Measurements from ENCODE around the gene UBA1. TPM values are rescaled to one million over a fixed set of nuclear protein-coding genes. Genes with fewer than 3 reads are reported as not detected.
A peak's percentile ranks its signal among the peaks of the same experiment; 100 is the strongest.

The UBA1 gene
- polyA plus RNA-seq, 1 donor from 2014 or later, result 190 TPM

DNA sequence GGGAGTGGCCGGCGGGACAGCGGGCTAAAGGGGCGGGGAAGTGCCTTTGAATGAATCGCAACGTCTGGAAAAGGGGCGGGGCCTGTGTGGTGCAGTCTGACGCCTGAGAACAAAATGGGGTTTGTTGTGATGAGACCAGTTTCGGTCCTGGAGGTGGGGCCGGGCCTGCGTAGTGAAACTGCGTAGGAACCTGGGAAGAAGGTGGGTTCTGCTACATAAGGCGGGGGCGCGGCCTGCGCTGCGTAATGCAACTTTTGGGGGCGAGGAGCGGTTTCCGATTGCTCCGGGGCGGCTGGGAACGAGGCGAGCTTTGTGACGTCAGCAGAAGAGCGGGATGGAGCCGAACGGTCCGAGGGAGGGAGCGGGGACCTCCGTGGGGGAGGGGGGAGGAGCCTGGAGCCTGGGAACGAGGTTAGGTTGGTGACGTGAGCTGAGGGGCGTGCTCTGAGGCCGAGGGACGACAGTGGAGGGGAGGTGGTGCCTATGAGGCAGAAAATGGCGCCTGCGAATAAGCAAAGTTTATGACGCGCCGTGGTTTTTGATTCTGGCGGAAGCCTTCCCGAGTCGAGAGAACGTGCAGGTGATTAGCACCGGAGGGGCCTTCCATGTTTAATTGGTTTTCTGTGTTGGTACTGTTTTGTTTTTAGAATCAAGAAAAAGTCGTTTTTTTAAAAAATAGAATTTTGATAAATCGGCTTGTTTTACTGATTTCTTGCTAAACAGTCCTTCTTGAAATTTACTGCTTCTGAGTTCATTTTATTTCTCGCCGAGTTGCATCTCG lies 39.9 kb downstream of the UBA1 start:
- no peaks in the 10 kb centered on the region for H3K27me3 Mint-ChIP-seq
- H3K4me1 Mint-ChIP-seq, result peaks cover 0 to 7% (median 5%) of the 10 kb centered on the region in 3 donors
- H3K9me3 Mint-ChIP-seq, result peaks cover 0 to 2% (median 0%) of the 10 kb centered on the region in 3 donors
- H3K27ac Mint-ChIP-seq, result peak overlapping the region; percentile 86 to 100 (median 99)
- H3K36me3 Mint-ChIP-seq, result peaks cover 1% of the 10 kb centered on the region
- peak overlapping the region; percentile 85 to 98 (median 96) for H3K4me3 Mint-ChIP-seq

DNA sequence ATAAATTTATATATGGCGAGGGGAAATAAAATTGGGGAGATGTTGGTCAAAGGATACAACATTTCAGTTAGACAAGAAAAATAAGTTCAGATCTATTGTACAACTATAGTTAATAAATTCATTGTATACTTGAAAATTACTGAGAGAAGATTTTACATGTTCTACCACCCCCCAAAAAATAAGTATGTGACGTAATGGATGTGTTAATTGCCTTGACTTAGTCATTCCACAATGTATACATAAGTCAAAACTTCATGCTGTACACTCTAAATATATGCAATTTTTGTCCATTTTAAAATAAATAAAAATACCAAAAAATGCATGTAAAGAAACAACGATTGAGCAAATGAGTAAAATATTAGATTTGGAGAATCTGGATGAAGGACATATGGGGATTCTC lies 41.0 kb downstream of the UBA1 start:
- Mint-ChIP-seq H3K4me3 (peak overlapping the region in 3 of 4 donors; percentile 64 to 95 (median 78)), H3K36me3 (peaks cover 1% of the 10 kb centered on the region), H3K27me3 (no peaks in the 10 kb centered on the region), H3K27ac (peak overlapping the region in 1 of 3 donors; percentile 13), H3K9me3 (peaks cover 0 to 2% (median 0%) of the 10 kb centered on the region in 3 donors), H3K4me1 (peaks cover 0 to 7% (median 5%) of the 10 kb centered on the region in 3 donors)

DNA sequence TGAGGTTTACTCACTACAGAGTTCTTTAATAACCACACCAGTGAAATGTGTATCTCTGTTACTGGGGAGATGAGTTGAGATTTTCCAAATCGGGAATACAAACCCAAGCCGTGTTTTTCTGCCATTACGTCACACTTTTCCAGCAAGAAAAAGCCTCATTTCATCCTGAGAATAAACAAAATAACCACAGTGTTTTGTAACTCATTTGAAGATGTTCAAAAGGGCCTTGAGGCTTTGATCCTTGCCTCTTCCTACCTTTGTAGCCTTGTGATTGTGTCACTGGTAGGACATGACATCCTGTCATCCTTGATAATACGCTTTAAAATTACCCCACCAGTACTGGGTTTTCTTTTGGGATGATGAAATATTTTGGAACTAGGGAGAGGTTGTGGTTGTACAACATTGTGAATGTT lies 42.1 kb downstream of the UBA1 start:
- Mint-ChIP-seq H3K27ac (peak overlapping the region in 1 of 3 donors; percentile 13), H3K36me3 (peaks cover 1% of the 10 kb centered on the region), H3K9me3 (peaks cover 0 to 2% (median 0%) of the 10 kb centered on the region in 3 donors), H3K4me1 (peaks cover 0 to 7% (median 4%) of the 10 kb centered on the region in 3 donors), H3K27me3 (no peaks in the 10 kb centered on the region), H3K4me3 (peak overlapping the region in 1 of 4 donors; percentile 12)

DNA sequence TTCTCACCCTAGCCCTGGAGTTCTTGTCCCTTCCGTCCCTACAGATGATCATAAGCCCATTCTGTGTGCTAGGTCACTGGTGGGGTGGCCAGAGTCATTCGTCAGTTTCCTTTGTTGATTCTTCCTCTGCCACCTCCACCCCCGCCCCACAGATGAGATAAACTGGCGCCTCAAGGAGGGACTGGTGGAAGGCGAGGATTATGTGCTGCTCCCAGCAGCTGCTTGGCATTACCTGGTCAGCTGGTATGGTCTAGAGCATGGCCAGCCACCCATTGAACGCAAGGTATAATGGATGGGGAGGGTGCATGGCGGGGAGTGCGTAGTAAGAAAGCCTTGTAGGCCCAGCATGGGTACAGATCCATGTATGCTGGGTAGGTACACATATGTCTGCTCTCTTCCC lies 45.6 kb downstream of the UBA1 start:
- Mint-ChIP-seq H3K27ac (no peak overlapping the region), H3K27me3 (no peaks in the 10 kb centered on the region), H3K36me3 (peaks cover 5% of the 10 kb centered on the region), H3K4me3 (peak overlapping the region in 1 of 4 donors; percentile 9), H3K4me1 (peaks cover 0 to 5% (median 1%) of the 10 kb centered on the region in 3 donors), H3K9me3 (no peaks in the 10 kb centered on the region)

DNA sequence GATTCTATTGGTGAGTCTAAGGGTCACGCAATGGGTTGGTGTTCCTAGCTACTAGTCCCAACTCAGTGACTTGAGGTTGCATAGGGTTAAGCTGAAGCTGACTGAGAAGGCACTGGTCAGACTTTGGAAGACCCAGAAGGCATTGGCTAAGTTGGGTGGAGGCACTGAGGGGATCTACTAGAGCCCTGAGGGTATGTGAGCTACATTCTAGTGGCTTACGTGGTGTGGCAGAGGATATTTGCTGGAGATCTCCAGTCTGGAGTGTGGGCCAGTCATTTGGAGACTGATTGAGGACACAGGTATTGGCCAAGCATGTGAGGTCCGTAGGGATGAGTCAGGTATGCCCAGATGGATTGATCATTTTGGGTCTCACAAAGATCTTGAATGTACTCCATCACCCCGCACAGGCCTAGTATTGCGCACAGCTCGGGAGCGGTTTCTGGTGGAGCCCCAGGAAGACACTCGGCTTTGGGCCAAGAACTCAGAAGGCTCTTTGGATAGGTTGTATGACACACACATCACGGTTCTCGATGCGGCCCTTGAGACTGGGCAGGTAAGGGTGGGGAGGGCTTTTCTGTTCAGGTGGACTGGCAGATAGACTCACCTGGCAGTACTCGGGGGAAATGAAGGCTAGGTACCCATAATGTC lies 46.4 kb downstream of the UBA1 start:
- no peak overlapping the region for H3K4me3 Mint-ChIP-seq
- no peaks in the 10 kb centered on the region for H3K9me3 Mint-ChIP-seq
- peaks cover 0 to 5% (median 0%) of the 10 kb centered on the region in 3 donors for H3K4me1 Mint-ChIP-seq
- no peaks in the 10 kb centered on the region for H3K27me3 Mint-ChIP-seq
- H3K36me3 Mint-ChIP-seq, result peaks cover 5% of the 10 kb centered on the region
- no peak overlapping the region for H3K27ac Mint-ChIP-seq

DNA sequence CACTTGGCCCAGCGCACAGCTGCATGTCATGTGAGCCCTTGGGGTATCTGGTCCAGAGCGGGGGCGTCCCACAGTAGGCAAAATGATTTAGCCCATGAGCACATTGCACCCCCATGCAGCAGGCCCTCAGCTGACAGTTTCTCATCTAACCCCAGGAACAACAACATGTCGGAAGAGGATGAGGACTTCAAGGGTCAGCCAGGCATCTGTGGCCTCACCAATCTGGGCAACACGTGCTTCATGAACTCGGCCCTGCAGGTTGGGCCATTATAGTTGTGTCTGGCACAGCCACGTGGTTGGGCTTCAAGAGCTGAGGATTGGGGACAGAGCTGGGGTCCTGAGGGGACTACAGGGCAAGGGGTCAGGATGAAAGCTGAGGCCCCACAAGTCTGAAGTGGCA lies 47.0 kb downstream of the UBA1 start:
- no peaks in the 10 kb centered on the region for H3K27me3 Mint-ChIP-seq
- H3K4me3 Mint-ChIP-seq, result no peak overlapping the region
- H3K36me3 Mint-ChIP-seq, result peaks cover 5% of the 10 kb centered on the region
- peak overlapping the region in 1 of 3 donors; percentile 23 for H3K27ac Mint-ChIP-seq
- H3K4me1 Mint-ChIP-seq, result no peaks in the 10 kb centered on the region
- no peaks in the 10 kb centered on the region for H3K9me3 Mint-ChIP-seq

DNA sequence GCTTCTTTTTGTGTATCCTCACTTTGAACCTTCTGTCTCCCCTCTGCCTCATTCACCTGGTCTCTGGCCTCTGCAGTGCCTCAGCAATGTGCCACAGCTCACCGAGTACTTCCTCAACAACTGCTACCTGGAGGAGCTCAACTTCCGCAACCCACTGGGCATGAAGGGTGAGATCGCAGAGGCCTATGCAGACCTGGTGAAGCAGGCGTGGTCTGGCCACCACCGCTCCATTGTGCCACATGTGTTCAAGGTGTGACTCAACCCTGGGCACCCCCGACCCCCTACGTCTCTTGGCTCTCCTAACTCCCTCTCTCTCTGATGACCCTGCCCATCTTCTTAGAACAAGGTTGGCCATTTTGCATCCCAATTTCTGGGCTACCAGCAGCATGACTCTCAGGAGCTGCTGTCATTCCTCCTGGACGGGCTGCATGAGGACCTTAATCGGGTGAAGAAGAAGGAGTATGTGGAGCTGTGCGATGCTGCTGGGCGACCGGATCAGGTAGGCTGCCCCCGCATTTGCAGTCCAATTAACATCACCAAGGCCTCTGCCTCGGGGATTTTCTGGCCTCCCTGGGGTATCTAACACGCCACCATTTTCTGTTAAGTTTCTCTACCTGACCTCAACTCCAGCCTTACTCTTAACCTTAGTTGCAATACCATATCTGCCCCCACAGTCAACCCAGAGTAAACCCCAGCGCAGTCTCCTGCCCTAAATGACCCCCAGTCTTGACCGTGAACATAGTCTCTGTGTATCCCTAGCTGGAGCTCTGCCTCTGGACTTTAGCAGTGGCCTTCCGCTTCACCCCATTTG lies 47.8 kb downstream of the UBA1 start:
- no peak overlapping the region for H3K4me3 Mint-ChIP-seq
- H3K36me3 Mint-ChIP-seq, result peaks cover 8% of the 10 kb centered on the region
- H3K4me1 Mint-ChIP-seq, result no peaks in the 10 kb centered on the region
- H3K27me3 Mint-ChIP-seq, result no peaks in the 10 kb centered on the region
- H3K27ac Mint-ChIP-seq, result peak overlapping the region in 1 of 3 donors; percentile 16
- no peaks in the 10 kb centered on the region for H3K9me3 Mint-ChIP-seq

DNA sequence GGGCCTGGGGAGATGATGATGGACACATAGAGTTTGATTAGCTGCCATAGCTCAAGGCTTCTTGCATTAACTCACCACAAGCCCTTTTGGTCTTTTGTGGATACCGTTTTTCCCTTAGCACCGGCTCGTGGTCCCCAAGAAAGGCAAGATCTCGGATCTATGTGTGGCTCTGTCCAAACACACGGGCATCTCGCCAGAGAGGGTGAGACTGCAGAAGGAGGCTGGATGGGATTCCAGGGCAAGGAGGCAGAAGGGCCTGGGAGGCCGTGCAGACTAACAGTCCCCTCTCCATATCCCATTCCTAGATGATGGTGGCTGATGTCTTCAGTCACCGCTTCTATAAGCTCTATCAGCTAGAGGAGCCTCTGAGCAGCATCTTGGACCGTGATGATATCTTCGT lies 48.7 kb downstream of the UBA1 start:
- Mint-ChIP-seq H3K36me3 (peaks cover 8% of the 10 kb centered on the region), H3K4me1 (no peaks in the 10 kb centered on the region), H3K27me3 (no peaks in the 10 kb centered on the region)

DNA sequence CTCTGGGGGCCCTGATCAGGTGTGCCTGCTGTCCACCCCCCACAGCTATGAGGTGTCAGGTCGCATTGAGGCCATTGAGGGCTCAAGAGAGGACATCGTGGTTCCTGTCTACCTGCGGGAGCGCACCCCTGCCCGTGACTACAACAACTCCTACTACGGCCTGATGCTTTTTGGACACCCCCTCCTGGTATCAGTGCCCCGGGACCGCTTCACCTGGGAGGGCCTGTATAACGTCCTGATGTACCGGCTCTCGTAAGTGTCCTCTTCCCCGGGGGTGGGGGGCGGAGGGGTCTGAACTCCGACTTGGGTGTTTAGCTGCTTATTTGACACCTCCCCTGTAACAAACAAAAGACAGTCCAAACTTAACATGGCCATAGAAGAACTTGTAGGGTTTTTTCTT lies 49.7 kb downstream of the UBA1 start:
- no peak overlapping the region for H3K4me3 Mint-ChIP-seq
- no peaks in the 10 kb centered on the region for H3K4me1 Mint-ChIP-seq

More for the DNA sequence above, 48.7 kb downstream of the UBA1 start:
- no peak overlapping the region for H3K4me3 Mint-ChIP-seq
- no peak overlapping the region for H3K27ac Mint-ChIP-seq
- no peaks in the 10 kb centered on the region for H3K9me3 Mint-ChIP-seq

DNA sequence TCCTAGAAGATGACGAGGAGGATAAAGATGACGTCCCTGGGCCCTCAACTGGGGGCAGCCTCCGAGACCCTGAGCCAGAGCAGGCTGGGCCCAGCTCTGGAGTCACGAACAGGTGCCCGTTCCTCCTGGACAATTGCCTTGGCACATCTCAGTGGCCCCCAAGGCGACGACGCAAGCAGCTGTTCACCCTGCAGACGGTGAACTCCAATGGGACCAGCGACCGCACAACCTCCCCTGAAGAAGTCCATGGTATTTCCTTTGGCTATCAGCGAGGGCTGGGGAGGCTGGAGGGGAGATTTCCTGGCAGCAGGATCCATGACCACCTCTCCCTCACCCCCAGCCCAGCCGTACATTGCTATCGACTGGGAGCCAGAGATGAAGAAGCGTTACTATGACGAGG lies 51.0 kb downstream of the UBA1 start:
- H3K9me3 Mint-ChIP-seq, result no peaks in the 10 kb centered on the region
- H3K27me3 Mint-ChIP-seq, result no peaks in the 10 kb centered on the region
- peaks cover 14% of the 10 kb centered on the region for H3K36me3 Mint-ChIP-seq
- H3K4me3 Mint-ChIP-seq, result no peak overlapping the region
- no peak overlapping the region for H3K27ac Mint-ChIP-seq
- H3K4me1 Mint-ChIP-seq, result no peaks in the 10 kb centered on the region

More for the DNA sequence above, 49.7 kb downstream of the UBA1 start:
- Mint-ChIP-seq H3K27me3 (no peaks in the 10 kb centered on the region), H3K9me3 (no peaks in the 10 kb centered on the region), H3K36me3 (peaks cover 12% of the 10 kb centered on the region), H3K27ac (no peak overlapping the region)

DNA sequence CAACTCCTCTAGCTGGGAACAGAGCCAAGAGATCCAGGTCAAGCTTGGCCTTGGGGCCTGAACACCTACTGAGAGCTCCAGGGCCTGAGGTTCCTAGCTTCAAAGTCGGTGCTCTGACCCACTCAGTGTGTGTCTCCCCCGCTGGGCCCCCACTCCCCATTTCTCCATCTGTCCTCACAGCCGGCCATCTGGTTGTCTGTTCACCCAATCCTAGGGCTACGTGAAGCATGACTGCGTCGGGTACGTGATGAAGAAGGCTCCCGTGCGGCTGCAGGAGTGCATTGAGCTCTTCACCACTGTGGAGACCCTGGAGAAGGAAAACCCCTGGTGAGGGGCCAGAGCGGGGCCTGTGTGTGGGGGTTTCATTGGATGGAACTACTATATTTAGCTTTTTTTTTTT lies 51.5 kb downstream of the UBA1 start:
- no peaks in the 10 kb centered on the region for H3K4me1 Mint-ChIP-seq
- no peak overlapping the region for H3K4me3 Mint-ChIP-seq
- H3K27ac Mint-ChIP-seq, result no peak overlapping the region
- H3K27me3 Mint-ChIP-seq, result no peaks in the 10 kb centered on the region
- peaks cover 14% of the 10 kb centered on the region for H3K36me3 Mint-ChIP-seq
- H3K9me3 Mint-ChIP-seq, result no peaks in the 10 kb centered on the region

DNA sequence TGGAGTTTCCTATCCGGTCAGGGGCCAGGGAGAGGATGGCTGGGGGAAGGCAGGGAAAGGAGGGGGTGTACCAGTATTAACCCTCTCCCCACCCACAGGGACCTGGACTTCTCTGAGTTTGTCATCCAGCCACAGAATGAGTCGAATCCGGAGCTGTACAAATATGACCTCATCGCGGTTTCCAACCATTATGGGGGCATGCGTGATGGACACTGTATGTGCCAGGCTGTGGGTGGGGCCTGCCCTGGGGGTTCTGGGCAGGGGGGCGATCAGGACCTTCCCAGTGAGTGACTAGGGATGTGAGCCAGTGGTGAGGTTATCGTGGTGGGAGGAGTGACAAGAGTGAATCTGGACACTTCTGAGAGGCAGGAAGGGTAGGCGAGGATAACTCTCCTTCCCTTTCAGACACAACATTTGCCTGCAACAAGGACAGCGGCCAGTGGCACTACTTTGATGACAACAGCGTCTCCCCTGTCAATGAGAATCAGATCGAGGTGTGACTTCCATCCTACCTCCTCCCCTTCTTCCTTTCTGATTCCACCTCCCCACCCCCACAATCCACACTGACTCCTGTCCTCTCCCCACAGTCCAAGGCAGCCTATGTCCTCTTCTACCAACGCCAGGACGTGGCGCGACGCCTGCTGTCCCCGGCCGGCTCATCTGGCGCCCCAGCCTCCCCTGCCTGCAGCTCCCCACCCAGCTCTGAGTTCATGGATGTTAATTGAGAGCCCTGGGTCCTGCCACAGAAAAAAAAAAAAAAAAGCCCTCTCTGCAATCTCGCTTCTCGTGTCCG lies 53.8 kb downstream of the UBA1 start:
- no peak overlapping the region for H3K4me3 Mint-ChIP-seq
- peaks cover 9% of the 10 kb centered on the region for H3K36me3 Mint-ChIP-seq
- no peaks in the 10 kb centered on the region for H3K9me3 Mint-ChIP-seq
- H3K27me3 Mint-ChIP-seq, result no peaks in the 10 kb centered on the region
- no peaks in the 10 kb centered on the region for H3K4me1 Mint-ChIP-seq
- H3K27ac Mint-ChIP-seq, result peak overlapping the region in 2 of 3 donors; percentile 21 to 35

DNA sequence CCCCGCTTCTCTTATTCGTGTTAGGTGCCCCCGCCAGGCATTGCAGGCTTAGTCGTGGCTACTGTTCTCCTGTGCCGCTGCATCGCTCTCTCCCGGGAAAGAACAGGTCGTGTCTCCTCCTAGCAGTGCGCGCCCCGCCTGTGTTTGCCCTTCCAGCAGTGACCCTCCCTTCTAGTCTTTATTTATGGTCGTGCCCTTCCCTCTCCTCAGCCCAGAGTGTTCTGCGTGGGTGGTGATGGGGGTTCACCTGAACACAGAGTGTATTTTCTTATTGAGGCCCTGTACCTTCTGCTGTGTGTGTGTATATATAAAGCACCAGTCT lies 54.3 kb downstream of the UBA1 start:
- H3K4me1 Mint-ChIP-seq, result no peaks in the 10 kb centered on the region
- no peak overlapping the region for H3K4me3 Mint-ChIP-seq
- no peaks in the 10 kb centered on the region for H3K27me3 Mint-ChIP-seq
- H3K9me3 Mint-ChIP-seq, result no peaks in the 10 kb centered on the region
- H3K36me3 Mint-ChIP-seq, result peaks cover 9% of the 10 kb centered on the region
- H3K27ac Mint-ChIP-seq, result peak overlapping the region in 1 of 3 donors; percentile 21

DNA sequence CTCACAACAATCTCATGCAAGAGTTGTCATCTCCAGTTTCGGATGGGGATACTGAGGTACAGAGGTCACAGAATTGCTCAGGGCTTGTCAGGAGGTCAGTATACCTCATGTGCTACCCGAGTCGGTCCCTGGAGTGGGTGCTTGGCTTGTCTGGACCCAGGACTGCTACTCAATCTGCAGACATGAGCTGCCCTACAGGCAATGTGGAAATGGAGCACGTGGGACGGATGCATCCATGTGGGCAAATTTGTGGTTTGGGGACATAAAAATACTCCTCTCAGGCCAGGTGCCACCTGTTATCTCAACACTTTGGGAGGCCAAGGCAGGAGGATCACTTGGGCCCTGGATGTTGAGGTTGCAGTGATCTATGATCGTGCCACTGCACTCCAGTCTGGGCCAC lies 54.9 kb downstream of the UBA1 start:
- Mint-ChIP-seq H3K36me3 (peaks cover 9% of the 10 kb centered on the region), H3K9me3 (no peaks in the 10 kb centered on the region), H3K27ac (no peak overlapping the region), H3K4me3 (no peak overlapping the region), H3K27me3 (no peaks in the 10 kb centered on the region), H3K4me1 (no peaks in the 10 kb centered on the region)

Measured in IgD-negative memory B cell (primary cell).